OCI-LY7 (cell line): ENCODE data around the gene SFTPA2. TPM values are rescaled to one million over a fixed set of nuclear protein-coding genes. Genes with fewer than 3 reads are reported as not detected.
"Not testable (repeated sequence)": the region's sequence is repeated elsewhere in the genome, so short reads cannot be mapped to it uniquely, and the experiment has no call there.

Experiments used
- BruUV-seq: library from RNA; stranded (reverse); fragments of 400-500 nt; replicated peaks from 2 replicates; lab custom pipeline; 2021; lab: Mats Ljungman, UMichigan
- CTCF ChIA-PET: fragments of 300-600 bp; sonication (Branson Sonifier 250); formaldehyde crosslinking; loops from one replicate; lab custom pipeline; 2022; ENCODE audit warnings: antibody characterized with exemption; ENCODE audit not compliant: unreplicated experiment; lab: Charles Lee
- POLR2A ChIA-PET: fragments of 300-600 bp; sonication (Branson Sonifier 250); formaldehyde crosslinking; loops from one replicate; lab custom pipeline; 2022; ENCODE audit warnings: antibody characterized with exemption; lab: Charles Lee
- DNase-seq: peaks from one replicate; pipeline ENCODE4 v3.0.0-alpha.2; 2015; ENCODE audit warnings: low spot score
- H2AFZ ChIP-seq: fragments of 200-600 bp; sonication (generic), shearing (Covaris generic); 2 replicates; pipeline ENCODE4 v1.6.1; 2014; ENCODE audit warnings: mild to moderate bottlenecking, antibody characterized with exemption, low read length, moderate library complexity
- H3K27ac ChIP-seq: fragments of 200-600 bp; sonication (generic); 2 replicates; pipeline ENCODE4 v1.5.1; 2014; ENCODE audit warnings: mixed run types, low read depth, mild to moderate bottlenecking, moderate library complexity, low read length, inconsistent platforms; ENCODE audit not compliant: poor library complexity, severe bottlenecking
- H3K36me3 ChIP-seq: fragments of 200-600 bp; sonication (generic); 2 replicates; pipeline ENCODE4 v1.6.1; 2014; ENCODE audit warnings: mild to moderate bottlenecking, antibody characterized with exemption, low read length, moderate library complexity, mixed read lengths; ENCODE audit not compliant: insufficient read depth
- H3K4me1 ChIP-seq: fragments of 200-600 bp; sonication (generic); 2 replicates; pipeline ENCODE4 v1.5.1; 2014; ENCODE audit warnings: mild to moderate bottlenecking, low read length; ENCODE audit not compliant: insufficient read depth, poor library complexity, severe bottlenecking
- H3K4me2 ChIP-seq: fragments of 200-600 bp; sonication (generic); 2 replicates; pipeline ENCODE4 v1.6.1; 2014; ENCODE audit warnings: mild to moderate bottlenecking, low read length
- H3K4me3 ChIP-seq: fragments of 200-600 bp; sonication (generic); 2 replicates; pipeline ENCODE4 v1.5.1; 2014; ENCODE audit warnings: mild to moderate bottlenecking, low read depth, low read length; ENCODE audit not compliant: poor library complexity, severe bottlenecking
- H3K79me2 ChIP-seq: fragments of 200-600 bp; sonication (generic); 2 replicates; pipeline ENCODE4 v1.6.1; 2016; ENCODE audit warnings: low read depth, mild to moderate bottlenecking, low read length, moderate library complexity, mixed read lengths; ENCODE audit not compliant: insufficient read depth
- H3K9me2 ChIP-seq: fragments of 200-600 bp; sonication (generic); 2 replicates; pipeline ENCODE4 v1.6.1; 2016; ENCODE audit warnings: mild to moderate bottlenecking, low read length, mixed read lengths; ENCODE audit not compliant: insufficient read depth
- H3K9me3 ChIP-seq: fragments of 200-600 bp; sonication (generic); 2 replicates; pipeline ENCODE4 v1.6.1; 2014; ENCODE audit warnings: mild to moderate bottlenecking, mixed run types, low read length, mixed read lengths
- H4K20me1 ChIP-seq: fragments of 200-600 bp; sonication (generic); 2 replicates; pipeline ENCODE4 v1.6.1; 2014; ENCODE audit warnings: mild to moderate bottlenecking, antibody characterized with exemption, low read length, moderate library complexity, mixed read lengths; ENCODE audit not compliant: insufficient read depth
- EZH2phosphoT487 ChIP-seq: fragments of 200-600 bp; sonication (generic); IDR thresholded peaks from 2 replicates; pipeline ENCODE4 v1.6.1; 2018; ENCODE audit warnings: low read depth, borderline replicate concordance, mild to moderate bottlenecking, mixed run types, antibody characterized with exemption, low read length, moderate library complexity, mixed read lengths
- intact Hi-C: fragments of 100-400 bp; cut with micrococcal nuclease; formaldehyde crosslinking; loops from one replicate; pipeline ENCODE4 v1.10.0; 2022; ENCODE audit not compliant: unreplicated experiment
- total RNA-seq, 2 experiments: library from RNA; depleted of rRNA in 1 of 2; stranded (reverse); fragments of >200 nt in 1 of 2; shearing (Covaris generic) in 1 of 2; gene quantifications; 2 replicates each; pipeline ENCODE4 v1.2.3, GENCODE V29; 2014 to 2022
- TF ChIP-seq, protein P1 (sequence below): fragments of 200-600 bp; sonication (generic); conservative IDR thresholded peaks from 2 replicates; pipeline ENCODE4 v1.5.1; 2014; ENCODE audit warnings: mild to moderate bottlenecking, antibody characterized with exemption, low read length, moderate library complexity, mixed read lengths

The SFTPA2 gene
- total RNA-seq, 2 experiments from 2014 or later: not detected

- ChIA-PET POLR2A (no interaction called here), CTCF (no interaction called here)
- H3K4me3 ChIP-seq: peak overlapping the region; percentile 21
- TF ChIP-seq, protein P1, sequence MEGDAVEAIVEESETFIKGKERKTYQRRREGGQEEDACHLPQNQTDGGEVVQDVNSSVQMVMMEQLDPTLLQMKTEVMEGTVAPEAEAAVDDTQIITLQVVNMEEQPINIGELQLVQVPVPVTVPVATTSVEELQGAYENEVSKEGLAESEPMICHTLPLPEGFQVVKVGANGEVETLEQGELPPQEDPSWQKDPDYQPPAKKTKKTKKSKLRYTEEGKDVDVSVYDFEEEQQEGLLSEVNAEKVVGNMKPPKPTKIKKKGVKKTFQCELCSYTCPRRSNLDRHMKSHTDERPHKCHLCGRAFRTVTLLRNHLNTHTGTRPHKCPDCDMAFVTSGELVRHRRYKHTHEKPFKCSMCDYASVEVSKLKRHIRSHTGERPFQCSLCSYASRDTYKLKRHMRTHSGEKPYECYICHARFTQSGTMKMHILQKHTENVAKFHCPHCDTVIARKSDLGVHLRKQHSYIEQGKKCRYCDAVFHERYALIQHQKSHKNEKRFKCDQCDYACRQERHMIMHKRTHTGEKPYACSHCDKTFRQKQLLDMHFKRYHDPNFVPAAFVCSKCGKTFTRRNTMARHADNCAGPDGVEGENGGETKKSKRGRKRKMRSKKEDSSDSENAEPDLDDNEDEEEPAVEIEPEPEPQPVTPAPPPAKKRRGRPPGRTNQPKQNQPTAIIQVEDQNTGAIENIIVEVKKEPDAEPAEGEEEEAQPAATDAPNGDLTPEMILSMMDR: no peak
- TF ChIP-seq EZH2phosphoT487: no peak
- no TSS peak for BruUV-seq
- no peaks in the 10 kb centered on the region for H3K79me2 ChIP-seq
- H3K4me2 ChIP-seq: peak overlapping the region; percentile 67
- no peaks in the 10 kb centered on the region for H4K20me1 ChIP-seq
- peak overlapping the region; percentile 87 for H3K27ac ChIP-seq
- peaks cover 12% of the 10 kb centered on the region; the same call in 1 of the 2 replicates for H3K36me3 ChIP-seq
- intact Hi-C loops: loop anchor here (5.0 kb wide), 1 partner anchor 1300 kb away; no protein-coding TSS in a partner anchor
- no peak overlapping the region for H2AFZ ChIP-seq
- DNase-seq: peak; percentile 83
- peaks cover 53% of the 10 kb centered on the region; the same call in 1 of the 2 replicates for H3K9me3 ChIP-seq
- peaks cover 54% of the 10 kb centered on the region for H3K4me1 ChIP-seq
- no peaks in the 10 kb centered on the region for H3K9me2 ChIP-seq
These were observed 41.7 kb upstream of the SFTPA2 start for GRCh38 chr10:79601939-79602338.

- H3K27ac ChIP-seq, H2AFZ ChIP-seq, H3K9me2 ChIP-seq, BruUV-seq, POLR2A ChIA-PET, DNase-seq, H3K4me3 ChIP-seq, H3K79me2 ChIP-seq, CTCF ChIA-PET, H3K4me2 ChIP-seq, H4K20me1 ChIP-seq: not testable (repeated sequence)
- H3K4me1 ChIP-seq: peaks cover 45% of the 10 kb centered on the region
- H3K9me3 ChIP-seq: peaks cover 60% of the 10 kb centered on the region; the same call in 1 of the 2 replicates
- intact Hi-C loops: loop anchor here (5.0 kb wide), 1 partner anchor 1297 kb away; no protein-coding TSS in a partner anchor
- H3K36me3 ChIP-seq: peaks cover 11% of the 10 kb centered on the region; the same call in 1 of the 2 replicates
These were observed 39.4 kb upstream of the SFTPA2 start for GRCh38 chr10:79599644-79600043.

DNA sequence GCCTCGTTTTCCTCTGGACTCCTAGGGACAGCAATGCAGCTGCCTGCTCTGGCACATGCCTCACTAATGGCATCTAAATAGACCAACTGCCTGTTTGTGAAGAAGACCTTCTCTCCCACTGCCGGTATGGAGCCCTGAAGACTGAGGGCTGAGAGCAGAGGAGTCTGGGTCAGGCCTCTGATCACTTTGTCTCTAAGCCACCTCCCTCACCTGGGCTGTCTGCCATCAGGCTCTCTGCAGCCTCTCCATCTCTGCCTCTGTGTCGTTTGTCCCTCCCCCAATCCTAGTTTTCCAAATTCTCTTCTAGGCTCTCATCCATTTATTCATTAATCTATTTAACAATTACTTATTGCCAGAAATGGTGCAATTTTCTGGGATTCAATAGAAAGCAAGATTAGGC lies 35.3 kb upstream of the SFTPA2 start:
- no peaks in the 10 kb centered on the region for H3K79me2 ChIP-seq
- H4K20me1 ChIP-seq: no peaks in the 10 kb centered on the region
- TF ChIP-seq, protein P1: no peak
- TF ChIP-seq EZH2phosphoT487: no peak
- intact Hi-C loops: no loop called here
- H3K27ac ChIP-seq: no peak overlapping the region
- H3K4me1 ChIP-seq: peaks cover 4% of the 10 kb centered on the region
- no peaks in the 10 kb centered on the region; the same call in 1 of the 2 replicates for H3K36me3 ChIP-seq
- H2AFZ ChIP-seq: no peak overlapping the region
- no peak overlapping the region for H3K4me2 ChIP-seq
- BruUV-seq: no TSS peak
- ChIA-PET CTCF (no interaction called here), POLR2A (interaction anchor here (0.6 kb wide), 1 partner anchor 27 kb away, joined by 4 read pairs; no protein-coding TSS in a partner anchor)
- H3K9me3 ChIP-seq: peaks cover 43% of the 10 kb centered on the region; the same call in 1 of the 2 replicates
- DNase-seq: no peak
- no peak overlapping the region for H3K4me3 ChIP-seq
- H3K9me2 ChIP-seq: no peaks in the 10 kb centered on the region

GRCh38 chr10:79594565-79594964 lies 34.4 kb upstream of the SFTPA2 start:
- H4K20me1 ChIP-seq, BruUV-seq, CTCF ChIA-PET: not testable (repeated sequence)

More at GRCh38 chr10:79594565-79594964, 34.4 kb upstream of the SFTPA2 start:
- H3K79me2 ChIP-seq, H2AFZ ChIP-seq, H3K27ac ChIP-seq, DNase-seq, H3K4me1 ChIP-seq, H3K4me2 ChIP-seq, H3K36me3 ChIP-seq, intact Hi-C loops, H3K4me3 ChIP-seq, H3K9me2 ChIP-seq, POLR2A ChIA-PET: not testable (repeated sequence)
- peaks cover 34% of the 10 kb centered on the region; the same call in 1 of the 2 replicates for H3K9me3 ChIP-seq
